Mesenchymal stem cell (in vitro differentiated cells and primary cell): Measurements from ENCODE around the gene ALDH3A2.
"Not testable (repeated sequence)": the region's sequence is repeated elsewhere in the genome, so short reads cannot be mapped to it uniquely, and the experiment has no call there.

Source experiments
- DNase-seq: peaks from one replicate; pipeline ENCODE4 v3.0.0-alpha.2; 2013
- H2AFZ ChIP-seq: one replicate; pipeline ENCODE4 v1.6.1; 2013; ENCODE audit warnings: low read depth, mild to moderate bottlenecking, control low read depth, inconsistent platforms, low read length, moderate library complexity
- H2AK5ac ChIP-seq: 2 replicates; pipeline ENCODE4 v1.6.1; 2013; ENCODE audit warnings: low read length, moderate library complexity, mild to moderate bottlenecking, inconsistent platforms; ENCODE audit not compliant: severe bottlenecking
- H2BK120ac ChIP-seq: one replicate; pipeline ENCODE4 v1.6.1; 2013; ENCODE audit warnings: low read depth, mild to moderate bottlenecking, inconsistent platforms, low read length, moderate library complexity
- H2BK12ac ChIP-seq, 2 experiments: one replicate each; pipeline ENCODE4 v1.6.1; 2013; ENCODE audit warnings: inconsistent platforms in 2 of 2, low read length in 2 of 2, mild to moderate bottlenecking in 2 of 2, moderate library complexity in 2 of 2, control low read depth in 1 of 2
- H2BK15ac ChIP-seq: one replicate; pipeline ENCODE4 v1.6.1; 2013; ENCODE audit warnings: mild to moderate bottlenecking, low read depth, inconsistent platforms; ENCODE audit not compliant: poor library complexity, severe bottlenecking
- H2BK5ac ChIP-seq: 2 replicates; pipeline ENCODE4 v1.6.1; 2013; ENCODE audit warnings: low read depth, mild to moderate bottlenecking, low read length, control low read depth, inconsistent platforms; ENCODE audit not compliant: poor library complexity, severe bottlenecking
- H3K14ac ChIP-seq, 2 experiments: one replicate each; pipeline ENCODE4 v1.6.1; 2013; ENCODE audit warnings: inconsistent platforms in 2 of 2, low read length in 2 of 2, control low read depth in 1 of 2, mild to moderate bottlenecking in 1 of 2, moderate library complexity in 1 of 2
- H3K18ac ChIP-seq, 2 experiments: one replicate each; pipeline ENCODE4 v1.6.1; 2013; ENCODE audit warnings: inconsistent platforms in 2 of 2, low read length in 2 of 2, control low read depth in 1 of 2, low read depth in 1 of 2, mild to moderate bottlenecking in 1 of 2
- H3K23ac ChIP-seq, 2 experiments: one replicate each; pipeline ENCODE4 v1.6.1; 2013; ENCODE audit warnings: inconsistent platforms in 2 of 2, low read length in 2 of 2, mild to moderate bottlenecking in 2 of 2, moderate library complexity in 2 of 2, control low read depth in 1 of 2
- H3K27ac ChIP-seq: 2 replicates; pipeline ENCODE4 v1.5.1; 2013; ENCODE audit warnings: mild to moderate bottlenecking, moderate library complexity, low read length, control low read depth, inconsistent platforms; ENCODE audit not compliant: poor library complexity, severe bottlenecking
- H3K27me3 ChIP-seq, 2 experiments: 2 replicates each; pipeline versions ENCODE4 v1.6.1 to v1.7.0; 2013; ENCODE audit warnings: low read length in 2 of 2, mild to moderate bottlenecking in 2 of 2, moderate library complexity in 2 of 2, control low read depth in 1 of 2, inconsistent platforms in 1 of 2; ENCODE audit not compliant: control insufficient read depth in 1 of 2, insufficient read depth in 1 of 2
- H3K36me3 ChIP-seq, 2 experiments: 2 replicates each; pipeline versions ENCODE4 v1.6.1 to v1.7.0; 2013; ENCODE audit warnings: low read length in 2 of 2, control low read depth in 1 of 2, inconsistent platforms in 1 of 2, low read depth in 1 of 2, mild to moderate bottlenecking in 1 of 2; ENCODE audit not compliant: insufficient read depth in 2 of 2, control insufficient read depth in 1 of 2
- H3K4ac ChIP-seq, 2 experiments: one replicate each; pipeline ENCODE4 v1.6.1; 2013; ENCODE audit warnings: inconsistent platforms in 2 of 2, low read length in 2 of 2, mild to moderate bottlenecking in 2 of 2, moderate library complexity in 2 of 2, control low read depth in 1 of 2, low read depth in 1 of 2
- H3K4me1 ChIP-seq: 2 replicates; pipeline ENCODE4 v1.6.1; 2013; ENCODE audit warnings: low read depth, low read length, control low read depth; ENCODE audit not compliant: control insufficient read depth, insufficient read depth
- H3K4me2 ChIP-seq: 2 replicates; pipeline ENCODE4 v1.6.1; 2013; ENCODE audit warnings: low read length, mild to moderate bottlenecking, inconsistent platforms; ENCODE audit not compliant: poor library complexity, severe bottlenecking
- H3K4me3 ChIP-seq, 2 experiments: 2 replicates each; pipeline versions ENCODE4 v1.5.1 to v1.7.0; 2013; ENCODE audit warnings: low read length in 2 of 2, mild to moderate bottlenecking in 2 of 2, control low read depth in 1 of 2, low read depth in 1 of 2; ENCODE audit not compliant: insufficient read depth in 1 of 2
- H3K79me1 ChIP-seq: replicated peaks from 2 replicates; pipeline ENCODE4 v1.6.1; 2013; ENCODE audit warnings: mild to moderate bottlenecking, control low read depth, low read length, inconsistent platforms; ENCODE audit not compliant: poor library complexity, severe bottlenecking
- H3K9ac ChIP-seq: 2 replicates; pipeline ENCODE4 v1.7.0; 2013; ENCODE audit warnings: mild to moderate bottlenecking, low read length, moderate library complexity
- H3K9me3 ChIP-seq: 2 replicates; pipeline ENCODE4 v1.7.0; 2013; ENCODE audit warnings: mild to moderate bottlenecking, low read length; ENCODE audit not compliant: control insufficient read depth
- H4K8ac ChIP-seq: one replicate; pipeline ENCODE4 v1.6.1; 2013; ENCODE audit warnings: inconsistent platforms, mild to moderate bottlenecking, low read length, moderate library complexity
- H4K91ac ChIP-seq: one replicate; pipeline ENCODE4 v1.6.1; 2013; ENCODE audit warnings: mild to moderate bottlenecking, low read length, inconsistent platforms
- WGBS: methylation state at CpG from one replicate; pipeline ENCODE4 v1.1.7; 2013; ENCODE audit warnings: mixed read lengths; 5-methylcytosine and 5-hydroxymethylcytosine counted together

Gene ALDH3A2

DNA sequence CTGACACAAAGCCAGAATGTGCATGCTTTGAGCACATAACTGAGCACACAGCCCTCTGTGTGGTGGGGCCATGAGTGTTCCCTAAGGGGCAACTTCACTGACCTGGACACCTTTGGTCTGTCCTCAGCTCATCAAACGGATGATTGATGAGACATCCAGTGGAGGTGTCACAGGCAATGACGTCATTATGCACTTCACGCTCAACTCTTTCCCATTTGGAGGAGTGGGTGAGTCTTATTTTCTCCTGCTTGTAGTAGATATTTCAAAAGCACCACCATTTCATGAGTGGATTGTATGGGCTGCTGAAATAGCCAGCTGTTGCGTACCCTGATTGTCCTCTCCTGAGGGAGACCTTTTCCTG, 16.2 kb downstream of the ALDH3A2 start:
- H3K9me3 ChIP-seq: no peaks in the 10 kb centered on the region
- H4K91ac ChIP-seq: no peak overlapping the region
- H2AFZ ChIP-seq: no peak overlapping the region
- no peak overlapping the region for H3K4me2 ChIP-seq
- H2BK120ac ChIP-seq: no peak overlapping the region
- no peak overlapping the region for H3K4me3 ChIP-seq
- no peak overlapping the region for H2BK15ac ChIP-seq
- no peaks in the 10 kb centered on the region for H3K27me3 ChIP-seq
- WGBS: 90% methylated on average over 4 of the region's 4 CpGs
- H4K8ac ChIP-seq: no peak overlapping the region
- no peak overlapping the region for H3K27ac ChIP-seq
- DNase-seq: no peak
- H3K4ac ChIP-seq: no peak overlapping the region
- no peaks in the 10 kb centered on the region for H3K4me1 ChIP-seq
- H3K9ac ChIP-seq: no peak overlapping the region
- H2AK5ac ChIP-seq: no peak overlapping the region
- no peak overlapping the region for H3K18ac ChIP-seq
- H2BK5ac ChIP-seq: no peak overlapping the region
- peaks cover 10% of the 10 kb centered on the region for H3K79me1 ChIP-seq
- H2BK12ac ChIP-seq: no peak overlapping the region
- peaks cover 12 to 59% of the 10 kb centered on the region in 2 experiments for H3K36me3 ChIP-seq
- H3K14ac ChIP-seq: no peak overlapping the region
- no peak overlapping the region for H3K23ac ChIP-seq

DNA sequence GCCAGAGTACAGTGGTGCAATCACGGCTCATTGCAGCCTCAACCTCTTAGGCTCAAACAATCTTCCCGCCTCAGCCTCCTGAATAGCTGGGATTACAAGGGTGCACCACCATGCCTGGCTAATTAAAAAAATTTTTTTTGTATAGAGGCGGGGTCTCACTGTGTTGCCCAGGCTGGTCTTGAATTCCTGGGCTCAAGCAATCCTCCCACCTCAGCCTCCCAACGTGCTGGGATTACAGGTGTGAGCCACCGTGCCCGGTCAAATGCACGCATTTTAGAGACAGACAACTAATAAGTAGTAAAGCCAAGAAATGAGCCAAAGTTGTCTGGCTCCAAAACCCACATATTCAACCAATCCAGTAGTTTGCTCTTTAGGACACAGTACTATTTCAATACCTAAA, 21.1 kb downstream of the ALDH3A2 start:
- H2BK12ac ChIP-seq, H3K4ac ChIP-seq, H3K79me1 ChIP-seq, H3K14ac ChIP-seq, H4K91ac ChIP-seq, H2BK120ac ChIP-seq, H3K4me3 ChIP-seq, H2BK15ac ChIP-seq, H2BK5ac ChIP-seq, H3K23ac ChIP-seq, H2AFZ ChIP-seq, H2AK5ac ChIP-seq, H3K9me3 ChIP-seq, DNase-seq, H3K4me1 ChIP-seq, H3K27ac ChIP-seq, H3K9ac ChIP-seq, H3K18ac ChIP-seq, H4K8ac ChIP-seq, H3K4me2 ChIP-seq, H3K27me3 ChIP-seq: not testable (repeated sequence)
- peaks cover 15 to 18% of the 10 kb centered on the region in 2 experiments for H3K36me3 ChIP-seq
- 92% methylated on average over 7 of the region's 7 CpGs for WGBS

DNA sequence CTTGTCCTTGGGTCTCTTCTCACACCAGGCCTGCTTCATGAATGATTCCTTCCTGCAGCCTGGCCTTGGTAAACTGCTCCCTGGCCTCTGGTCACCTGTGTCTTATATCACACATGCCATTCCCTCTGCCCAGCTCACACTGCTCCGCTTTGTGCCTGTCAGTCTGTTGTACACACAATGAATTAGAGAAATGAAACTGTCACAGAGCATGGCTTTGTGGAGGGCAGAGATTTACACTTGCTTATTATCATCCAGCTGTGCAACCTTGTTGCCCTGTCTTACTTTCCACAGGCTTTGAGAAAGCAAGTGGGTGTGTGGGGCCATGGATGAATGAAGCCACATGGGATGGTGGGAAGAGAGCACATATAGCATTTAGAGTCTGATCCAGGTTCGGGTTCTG, 22.4 kb downstream of the ALDH3A2 start:
- no peak overlapping the region for H4K91ac ChIP-seq
- H3K18ac ChIP-seq: no peak overlapping the region
- H2AFZ ChIP-seq: no peak overlapping the region
- H2AK5ac ChIP-seq: no peak overlapping the region
- WGBS: 97% methylated on average over 2 of the region's 2 CpGs
- no peak overlapping the region for H3K4ac ChIP-seq
- no peak overlapping the region for H2BK120ac ChIP-seq
- H3K36me3 ChIP-seq: peaks cover 7 to 15% of the 10 kb centered on the region in 2 experiments
- no peak overlapping the region for H3K4me2 ChIP-seq
- DNase-seq: no peak
- H3K27me3 ChIP-seq: no peaks in the 10 kb centered on the region
- no peak overlapping the region for H3K9ac ChIP-seq
- no peak overlapping the region for H3K4me3 ChIP-seq
- H3K14ac ChIP-seq: no peak overlapping the region
- H3K79me1 ChIP-seq: peaks cover 1% of the 10 kb centered on the region
- no peak overlapping the region for H3K23ac ChIP-seq
- H2BK12ac ChIP-seq: no peak overlapping the region
- H3K9me3 ChIP-seq: no peaks in the 10 kb centered on the region
- no peak overlapping the region for H2BK15ac ChIP-seq
- H3K4me1 ChIP-seq: no peaks in the 10 kb centered on the region
- no peak overlapping the region for H2BK5ac ChIP-seq
- H4K8ac ChIP-seq: no peak overlapping the region
- no peak overlapping the region for H3K27ac ChIP-seq

DNA sequence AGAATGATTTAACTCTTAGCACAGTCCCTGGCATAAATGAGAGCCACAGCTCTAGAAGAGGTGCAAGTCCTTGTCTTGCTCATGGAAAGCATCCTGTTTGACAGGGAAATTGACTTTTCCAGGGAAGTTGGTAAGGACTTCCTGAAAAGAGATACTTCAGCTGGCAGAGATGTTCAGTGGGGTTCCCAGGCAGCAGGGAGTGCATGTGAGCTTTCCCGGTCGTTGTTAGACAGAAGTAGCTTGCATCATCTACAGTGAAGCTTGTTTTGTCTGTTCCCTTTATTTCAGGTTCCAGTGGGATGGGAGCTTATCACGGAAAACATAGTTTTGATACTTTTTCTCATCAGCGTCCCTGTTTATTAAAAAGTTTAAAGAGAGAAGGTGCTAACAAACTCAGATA, 22.9 kb downstream of the ALDH3A2 start:
- Histone ChIP-seq H3K9ac (peak overlapping the region; percentile 21), H2BK120ac (no peak overlapping the region), H3K27ac (no peak overlapping the region), H3K23ac (no peak overlapping the region), H3K4ac (no peak overlapping the region), H3K4me3 (no peak overlapping the region), H2BK5ac (no peak overlapping the region), H4K8ac (no peak overlapping the region), H2BK12ac (no peak overlapping the region), H3K36me3 (peaks cover 9 to 15% of the 10 kb centered on the region in 2 experiments), H2AFZ (no peak overlapping the region), H3K14ac (no peak overlapping the region), H3K4me2 (no peak overlapping the region), H4K91ac (no peak overlapping the region), H3K9me3 (no peaks in the 10 kb centered on the region), H3K18ac (no peak overlapping the region), H3K27me3 (no peaks in the 10 kb centered on the region), H3K4me1 (no peaks in the 10 kb centered on the region), H2AK5ac (no peak overlapping the region), H2BK15ac (no peak overlapping the region), H3K79me1 (peaks cover 1% of the 10 kb centered on the region)
- DNase-seq: no peak
- WGBS: 96% methylated on average over 3 of the region's 4 CpGs
